GM18868 (cell line): ENCODE data around the gene ZBED6.

ENCODE experiments used
- ATAC-seq: cut with Tn5 transposase; IDR thresholded peaks from one replicate; pipeline ENCODE4 v1.9.1; 2021; ENCODE audit warnings: mild to moderate bottlenecking, moderate library complexity; ENCODE audit not compliant: unreplicated experiment

The ZBED6 gene

GRCh38 chr1:203839081-203839480, 43.7 kb downstream of the ZBED6 start:
- ATAC-seq: no peak

- no peak for ATAC-seq
These were observed 44.9 kb downstream of the ZBED6 start for GRCh38 chr1:203840208-203840808.

- ATAC-seq: no peak
These were observed 47.1 kb downstream of the ZBED6 start for GRCh38 chr1:203842559-203842876.

- ATAC-seq: no peak
These were observed 48.0 kb downstream of the ZBED6 start for GRCh38 chr1:203843435-203843834.
